Measurements from ENCODE around the gene ZIC4. TPM values are rescaled to one million over a fixed set of nuclear protein-coding genes. Genes with fewer than 3 reads are reported as not detected.

The ZIC4 gene
- total RNA-seq, 4 donors from 2014 or later: 0.21 TPM; not detected in 3

- Histone ChIP-seq H3K27me3 (peaks cover 0 to 60% of the 10 kb centered on the region in 2 donors), H3K4me3 (no peak overlapping the region), H3K4me1 (peaks cover 0 to 16% (median 0%) of the 10 kb centered on the region in 4 donors), H3K27ac (no peak overlapping the region), H3K9me3 (no peaks in the 10 kb centered on the region), H3K36me3 (no peaks in the 10 kb centered on the region)
- no peak for TF ChIP-seq POLR2A (IDR thresholded peaks at IDR 0.05)
- 77 to 80% methylated on average over 1 of the region's 1 CpG for WGBS, 2 donors
- DNase-seq (ENCODE audit: low spot score in 2 of 2): no peak
Measured at GRCh38 chr3:147428326-147428725, 22.0 kb upstream of the ZIC4 start.

- H3K27ac ChIP-seq: no peak overlapping the region
- TF ChIP-seq, protein P1, sequence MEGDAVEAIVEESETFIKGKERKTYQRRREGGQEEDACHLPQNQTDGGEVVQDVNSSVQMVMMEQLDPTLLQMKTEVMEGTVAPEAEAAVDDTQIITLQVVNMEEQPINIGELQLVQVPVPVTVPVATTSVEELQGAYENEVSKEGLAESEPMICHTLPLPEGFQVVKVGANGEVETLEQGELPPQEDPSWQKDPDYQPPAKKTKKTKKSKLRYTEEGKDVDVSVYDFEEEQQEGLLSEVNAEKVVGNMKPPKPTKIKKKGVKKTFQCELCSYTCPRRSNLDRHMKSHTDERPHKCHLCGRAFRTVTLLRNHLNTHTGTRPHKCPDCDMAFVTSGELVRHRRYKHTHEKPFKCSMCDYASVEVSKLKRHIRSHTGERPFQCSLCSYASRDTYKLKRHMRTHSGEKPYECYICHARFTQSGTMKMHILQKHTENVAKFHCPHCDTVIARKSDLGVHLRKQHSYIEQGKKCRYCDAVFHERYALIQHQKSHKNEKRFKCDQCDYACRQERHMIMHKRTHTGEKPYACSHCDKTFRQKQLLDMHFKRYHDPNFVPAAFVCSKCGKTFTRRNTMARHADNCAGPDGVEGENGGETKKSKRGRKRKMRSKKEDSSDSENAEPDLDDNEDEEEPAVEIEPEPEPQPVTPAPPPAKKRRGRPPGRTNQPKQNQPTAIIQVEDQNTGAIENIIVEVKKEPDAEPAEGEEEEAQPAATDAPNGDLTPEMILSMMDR (IDR thresholded peaks at IDR 0.05): no peak
- TF ChIP-seq POLR2A (IDR thresholded peaks at IDR 0.05) (no peak), EP300 (IDR thresholded peaks at IDR 0.05) (no peak)
- DNase-seq (ENCODE audit: low spot score in 2 of 2): no peak
- H3K27me3 ChIP-seq: peaks cover 0 to 66% of the 10 kb centered on the region in 2 donors
- H3K9me3 ChIP-seq: no peaks in the 10 kb centered on the region
- H3K36me3 ChIP-seq: no peaks in the 10 kb centered on the region
- H3K4me1 ChIP-seq: peaks cover 0 to 21% (median 0%) of the 10 kb centered on the region in 4 donors
- H3K4me3 ChIP-seq: no peak overlapping the region
- WGBS, 2 donors: 79 to 85% methylated on average over 3 of the region's 3 CpGs
Measured at GRCh38 chr3:147427746-147428145, 21.4 kb upstream of the ZIC4 start.

DNA sequence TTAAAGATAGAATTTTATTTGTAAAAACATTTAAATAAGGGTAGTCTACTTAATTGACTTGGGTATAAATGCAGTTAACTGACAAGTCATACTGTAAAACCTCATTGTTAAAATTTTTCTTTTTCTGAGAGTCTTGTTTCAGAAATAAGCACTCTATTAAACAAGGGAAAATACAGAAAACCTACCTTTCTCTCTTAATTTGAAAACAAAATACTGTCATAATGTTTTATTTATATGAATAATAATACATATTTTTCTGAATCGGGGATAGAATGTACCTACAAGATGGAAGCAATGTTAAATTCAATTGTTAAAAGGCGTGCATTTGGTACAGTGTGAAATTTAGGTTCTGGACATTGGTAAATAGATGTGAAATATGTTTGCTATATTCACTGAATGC lies 20.6 kb upstream of the ZIC4 start:
- no peak for TF ChIP-seq EP300 (IDR thresholded peaks at IDR 0.05)
- TF ChIP-seq, protein P1 (IDR thresholded peaks at IDR 0.05): no peak
- TF ChIP-seq POLR2A (IDR thresholded peaks at IDR 0.05): no peak
- Histone ChIP-seq H3K4me3 (no peak overlapping the region), H3K9me3 (no peaks in the 10 kb centered on the region), H3K27ac (no peak overlapping the region), H3K36me3 (no peaks in the 10 kb centered on the region), H3K27me3 (peaks cover 0 to 73% of the 10 kb centered on the region in 2 donors), H3K4me1 (peaks cover 0 to 26% (median 0%) of the 10 kb centered on the region in 4 donors)
- WGBS, 2 donors: 91 to 95% methylated on average over 2 of the region's 2 CpGs
- DNase-seq (ENCODE audit: low spot score in 2 of 2): no peak

DNA sequence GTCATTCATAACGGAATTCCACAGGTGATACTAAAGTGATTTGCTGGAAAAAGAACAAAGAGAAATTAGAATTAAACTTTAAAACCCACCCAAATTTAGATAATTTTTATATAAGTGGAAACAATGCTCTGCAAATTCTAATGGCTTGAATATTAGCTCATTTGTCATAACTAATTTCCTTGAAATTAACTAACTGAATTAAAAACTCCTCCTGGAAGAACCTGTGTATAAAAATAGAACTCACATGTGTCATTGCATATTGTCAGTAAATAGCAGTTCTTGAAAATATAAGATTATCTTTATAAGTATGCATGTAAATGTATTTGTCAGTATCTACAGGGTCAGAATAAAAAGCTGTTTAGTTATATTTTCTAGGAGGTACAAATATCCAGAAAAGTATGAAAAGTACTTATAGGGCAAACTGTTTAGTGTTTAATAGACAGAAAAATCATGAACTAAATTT lies 19.1 kb upstream of the ZIC4 start:
- H3K9me3 ChIP-seq: no peaks in the 10 kb centered on the region
- no peak for TF ChIP-seq POLR2A (IDR thresholded peaks at IDR 0.05)
- TF ChIP-seq, protein P1 (IDR thresholded peaks at IDR 0.05): no peak
- no peak for TF ChIP-seq EP300 (IDR thresholded peaks at IDR 0.05)
- 26 to 33% methylated on average over 1 of the region's 1 CpG for WGBS, 2 donors
- H3K4me3 ChIP-seq: no peak overlapping the region
- H3K27ac ChIP-seq: no peak overlapping the region
- H3K36me3 ChIP-seq: no peaks in the 10 kb centered on the region
- peaks cover 0 to 42% (median 0%) of the 10 kb centered on the region in 4 donors for H3K4me1 ChIP-seq
- peaks cover 0 to 79% of the 10 kb centered on the region in 2 donors for H3K27me3 ChIP-seq
- no peak for DNase-seq (ENCODE audit: low spot score in 2 of 2)

DNA sequence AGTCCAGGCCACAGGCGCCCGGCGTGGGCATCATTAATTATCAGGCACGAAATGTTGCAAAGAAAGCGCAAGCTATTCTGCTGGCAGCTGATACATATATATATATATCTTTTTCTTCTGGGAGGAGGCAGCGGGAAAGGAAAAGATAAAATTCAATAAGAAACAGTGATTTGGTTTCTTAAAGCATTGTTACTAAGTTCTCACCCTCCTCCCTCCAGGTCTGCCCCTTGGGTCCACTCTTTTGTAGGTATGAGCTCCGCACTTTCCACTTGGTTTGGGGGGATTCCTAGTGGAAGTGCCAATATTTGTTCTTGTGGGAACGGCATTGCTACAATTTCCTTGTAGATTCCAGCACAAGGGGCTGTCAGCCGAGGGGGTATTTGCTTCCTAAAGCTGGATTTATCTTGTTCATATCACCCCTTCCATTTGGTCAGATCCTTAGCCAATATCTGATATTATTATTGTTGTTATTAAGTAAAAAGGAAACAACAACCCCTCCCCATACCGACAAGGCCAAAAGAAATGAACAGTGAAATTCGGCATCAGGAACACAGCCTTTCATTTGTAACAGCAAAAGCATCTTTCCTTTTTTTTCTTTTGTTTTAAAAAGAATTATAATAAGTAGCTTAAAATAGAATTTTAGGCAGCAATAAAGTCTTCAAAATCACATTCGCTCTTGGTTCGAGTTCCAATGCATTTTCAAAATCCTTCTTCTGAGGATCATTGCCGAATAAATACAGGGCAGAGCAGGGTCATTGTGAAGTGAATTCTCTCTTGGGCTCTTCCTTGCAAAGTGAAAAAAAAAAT lies 18.4 kb upstream of the ZIC4 start:
- Histone ChIP-seq H3K4me1 (peaks cover 0 to 48% (median 0%) of the 10 kb centered on the region in 4 donors), H3K36me3 (no peaks in the 10 kb centered on the region), H3K9me3 (no peaks in the 10 kb centered on the region), H3K27ac (no peak overlapping the region), H3K27me3 (peaks cover 0 to 85% of the 10 kb centered on the region in 2 donors), H3K4me3 (no peak overlapping the region)
- no peak for DNase-seq (ENCODE audit: low spot score in 2 of 2)
- TF ChIP-seq, protein P1 (IDR thresholded peaks at IDR 0.05): no peak
- TF ChIP-seq EP300 (IDR thresholded peaks at IDR 0.05) (no peak), POLR2A (IDR thresholded peaks at IDR 0.05) (no peak)
- 17% methylated on average over 14 of the region's 14 CpGs for WGBS, 2 donors

Data from tibial nerve (tissue), 4 donors.